Activated CD8-positive, alpha-beta memory T cell treated with anti-CD3 and anti-CD28 coated beads, Interleukin-2, amount 50 U/mL, for 24 hours (primary cell): ENCODE measurements around the gene KLRK1.
"Not testable (repeated sequence)": the region's sequence is repeated elsewhere in the genome, so short reads cannot be mapped to it uniquely, and the experiment has no call there.

Experiments
- DNase-seq: peaks from one replicate; pipeline ENCODE4 v3.0.0-alpha.2; 2020; ENCODE audit errors: extremely low read depth

The KLRK1 gene

GRCh38 chr12:10389904-10390303 is at the start of gene KLRK1:
KLRK1 (minus strand) TSS chr12:10390041; CDS start chr12:10388810, 1,231 bp downstream.
- no peak for DNase-seq

- DNase-seq = not testable (repeated sequence)
These were observed 47.8 kb upstream of the KLRK1 start for GRCh38 chr12:10437601-10438000.

- DNase-seq = not testable (repeated sequence)
These were observed 46.0 kb upstream of the KLRK1 start, which contains the start of gene KLRC2 for GRCh38 chr12:10435816-10436215. KLRC2 (minus strand) TSS chr12:10436010; CDS start chr12:10435986, 24 bp downstream.

GRCh38 chr12:10430623-10431022 is 40.8 kb upstream of the KLRK1 start:
- DNase-seq = not testable (repeated sequence)

- not testable (repeated sequence) for DNase-seq
These were observed 36.1 kb upstream of the KLRK1 start for GRCh38 chr12:10425938-10426337.

GRCh38 chr12:10424260-10424899 is 34.5 kb upstream of the KLRK1 start:
- DNase-seq = not testable (repeated sequence)

GRCh38 chr12:10422159-10422558 is 32.3 kb upstream of the KLRK1 start:
- DNase-seq = not testable (repeated sequence)

GRCh38 chr12:10420334-10420733 is 30.5 kb upstream of the KLRK1 start, which contains the start of gene KLRC3:
KLRC3 (minus strand) TSS chr12:10420595; CDS start chr12:10420550, 45 bp downstream.
- not testable (repeated sequence) for DNase-seq

GRCh38 chr12:10409392-10409791 is 19.6 kb upstream of the KLRK1 start, which contains the start of gene KLRC4:
KLRC4 (minus strand) TSS chr12:10409757; CDS start chr12:10409575, 182 bp downstream.
- DNase-seq = no peak

GRCh38 chr12:10408842-10409241 is 19.0 kb upstream of the KLRK1 start:
- no peak for DNase-seq

GRCh38 chr12:10406725-10407124 is 16.9 kb upstream of the KLRK1 start:
- no peak for DNase-seq

GRCh38 chr12:10405294-10405693 is 15.5 kb upstream of the KLRK1 start:
- no peak for DNase-seq

- DNase-seq = no peak
These were observed 15.0 kb upstream of the KLRK1 start for GRCh38 chr12:10404798-10405197.

GRCh38 chr12:10400829-10401228 is 11.0 kb upstream of the KLRK1 start:
- DNase-seq = no peak

- no peak for DNase-seq
These were observed 8.3 kb upstream of the KLRK1 start for GRCh38 chr12:10398168-10398567.

- no peak for DNase-seq
These were observed 7.5 kb upstream of the KLRK1 start for GRCh38 chr12:10397296-10397695.

- DNase-seq = not testable (repeated sequence)
These were observed 6.3 kb upstream of the KLRK1 start for GRCh38 chr12:10396176-10396575.

- DNase-seq = no peak
These were observed 5.7 kb upstream of the KLRK1 start for GRCh38 chr12:10395390-10395998.

GRCh38 chr12:10394531-10395152 is 4.8 kb upstream of the KLRK1 start:
- not testable (repeated sequence) for DNase-seq

GRCh38 chr12:10393291-10393690 is 3.5 kb upstream of the KLRK1 start:
- no peak for DNase-seq

GRCh38 chr12:10392394-10392930 is 2.6 kb upstream of the KLRK1 start:
- no peak for DNase-seq

GRCh38 chr12:10390991-10391390 is 1.1 kb upstream of the KLRK1 start:
- DNase-seq = not testable (repeated sequence)
